ENCODE data around the gene EEF2KMT. TPM values are rescaled to one million over a fixed set of nuclear protein-coding genes. Genes with fewer than 3 reads are reported as not detected.
A peak's percentile ranks its signal among the peaks of the same experiment; 100 is the strongest.
"Not testable (repeated sequence)": the region's sequence is repeated elsewhere in the genome, so short reads cannot be mapped to it uniquely, and the experiment has no call there.

The EEF2KMT gene
- total RNA-seq, 3 donors from 2014 or later (not counting 1 experiment from before 2014, with no cell fraction given): 3.0 to 4.7 (median 3.7) TPM

DNA sequence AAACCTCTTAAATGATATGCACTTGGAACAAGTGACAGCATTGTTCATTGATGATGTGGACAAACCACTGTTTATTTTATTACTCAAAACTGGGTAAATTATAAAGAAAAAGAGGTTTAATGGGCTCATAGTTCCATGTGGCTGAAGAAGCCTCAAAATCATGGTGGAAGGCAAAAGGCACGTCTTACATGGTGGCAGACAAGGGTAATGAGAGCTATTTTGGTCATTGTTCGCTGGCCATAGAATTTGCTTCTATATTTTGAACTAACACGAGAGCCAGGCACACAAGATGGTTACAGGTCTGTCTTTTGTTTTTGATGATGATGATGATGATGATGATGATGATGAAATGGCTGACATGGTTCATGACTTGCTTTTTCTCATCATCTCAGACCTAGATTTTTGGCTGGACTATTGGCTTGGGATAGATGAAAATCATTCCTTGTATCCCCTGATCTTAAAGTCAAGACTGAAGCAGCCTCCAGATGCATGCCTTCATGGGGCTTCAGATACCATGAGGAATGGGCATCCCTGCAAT lies 33.9 kb upstream of the EEF2KMT start:
- H3K36me3 Mint-ChIP-seq; H3K9me3 Mint-ChIP-seq; H3K27me3 ChIP-seq (ENCODE audit: control insufficient read depth, insufficient read depth, low read length); H3K27ac ChIP-seq (ENCODE audit: low read length); H3K27ac Mint-ChIP-seq; H3K36me3 ChIP-seq (ENCODE audit: control insufficient read depth, insufficient read depth, low read length); intact Hi-C loops (cut with micrococcal nuclease); H3K4me1 Mint-ChIP-seq; H3K4me3 Mint-ChIP-seq; H3K9me3 ChIP-seq (ENCODE audit: control insufficient read depth, insufficient read depth, low read length); H3K4me1 ChIP-seq (ENCODE audit: control insufficient read depth, insufficient read depth, low read length); ATAC-seq; H3K4me3 ChIP-seq (ENCODE audit: low read length); DNase-seq: not testable (repeated sequence)
- WGBS (ENCODE audit: insufficient coverage): no CpG with 5 or more reads among the region's 3 CpGs
- peaks cover 12 to 38% of the 10 kb centered on the region in 2 donors for H3K27me3 Mint-ChIP-seq (ENCODE audit: low read depth in 2 of 2)

DNA sequence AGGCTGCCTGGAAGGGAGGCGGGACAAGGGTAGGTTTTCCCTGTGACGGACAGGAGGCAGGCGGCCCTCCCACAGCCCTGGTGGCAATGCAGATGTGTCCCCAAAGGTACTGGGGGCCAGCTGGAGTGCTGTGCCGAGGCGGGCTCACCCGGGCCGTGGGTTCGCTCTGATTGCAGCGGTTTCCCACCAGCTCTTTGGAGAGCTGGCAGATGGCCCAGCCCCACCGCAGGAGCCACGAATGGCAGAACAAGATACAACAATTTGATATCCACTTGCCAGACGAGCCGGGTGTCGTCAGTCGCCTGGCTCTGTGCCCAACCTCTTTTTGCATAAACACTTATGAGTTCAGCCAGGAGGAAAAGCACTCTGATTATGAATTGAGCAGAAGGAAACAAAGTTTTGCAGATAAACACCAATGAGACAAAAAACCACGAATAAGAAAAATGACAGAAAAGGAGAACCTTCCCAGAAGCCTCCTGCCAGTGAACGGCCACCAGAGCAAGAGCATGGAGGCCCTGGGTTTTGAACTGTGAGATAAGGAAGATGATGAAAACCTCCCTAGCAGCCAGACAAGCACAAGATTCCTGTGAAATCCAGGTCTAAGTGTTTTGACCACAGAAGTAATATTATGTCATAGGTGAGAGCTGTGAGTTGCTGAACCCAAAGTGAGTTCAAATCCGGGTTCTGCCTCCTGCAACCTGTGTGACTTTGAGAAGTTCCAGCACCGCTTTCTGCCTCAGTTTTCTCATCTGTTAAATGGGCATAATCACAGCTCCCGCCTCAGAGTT lies 19.9 kb upstream of the EEF2KMT start:
- H3K27me3 ChIP-seq (ENCODE audit: control insufficient read depth, insufficient read depth, low read length); H3K36me3 ChIP-seq (ENCODE audit: control insufficient read depth, insufficient read depth, low read length); H3K27ac ChIP-seq (ENCODE audit: low read length); H3K27ac Mint-ChIP-seq; intact Hi-C loops (cut with micrococcal nuclease); H3K9me3 Mint-ChIP-seq; H3K4me3 Mint-ChIP-seq; H3K36me3 Mint-ChIP-seq; H3K9me3 ChIP-seq (ENCODE audit: control insufficient read depth, insufficient read depth, low read length); H3K4me1 ChIP-seq (ENCODE audit: control insufficient read depth, insufficient read depth, low read length); H3K4me3 ChIP-seq (ENCODE audit: low read length): not testable (repeated sequence)
- ATAC-seq (peak in 1 of 3 donors; percentile 33), DNase-seq (peak in 1 of 2 donors; percentile 77)
- Mint-ChIP-seq H3K4me1 (peaks cover 7 to 12% of the 10 kb centered on the region in 2 donors), H3K27me3 (ENCODE audit: low read depth in 2 of 2) (peaks cover 30 to 38% of the 10 kb centered on the region in 2 donors)
- 13% methylated on average over 16 of the region's 20 CpGs for WGBS (ENCODE audit: insufficient coverage)

DNA sequence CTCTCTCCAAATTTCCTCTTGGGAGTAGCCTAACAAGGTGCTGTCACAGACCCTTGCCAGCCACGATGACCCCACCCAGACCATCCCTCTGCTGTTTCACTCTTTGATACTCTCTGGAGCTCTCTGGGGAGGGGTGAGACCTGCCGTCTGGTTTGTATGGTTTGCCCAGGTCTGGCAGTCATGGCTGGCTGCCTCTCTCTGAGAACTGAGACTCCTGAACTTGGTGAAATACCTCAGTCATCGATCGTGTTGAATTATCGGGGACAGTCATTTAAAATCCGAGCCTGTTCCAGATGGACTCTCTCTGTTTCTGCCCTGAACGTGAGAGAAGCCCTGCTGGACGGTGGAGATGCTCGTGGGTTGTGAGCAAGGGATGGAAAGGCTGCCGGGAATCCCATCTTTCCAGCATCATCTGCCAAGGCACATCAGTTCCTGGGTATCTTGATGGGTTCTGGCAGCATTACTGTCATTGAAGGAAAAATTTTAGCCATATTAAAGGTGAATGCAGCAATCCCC lies 19.2 kb upstream of the EEF2KMT start:
- H3K27me3 Mint-ChIP-seq (ENCODE audit: low read depth in 2 of 2): peaks cover 30 to 38% of the 10 kb centered on the region in 2 donors
- H3K4me3 Mint-ChIP-seq; H3K4me3 ChIP-seq (ENCODE audit: low read length); H3K9me3 ChIP-seq (ENCODE audit: control insufficient read depth, insufficient read depth, low read length); H3K36me3 ChIP-seq (ENCODE audit: control insufficient read depth, insufficient read depth, low read length); H3K9me3 Mint-ChIP-seq; H3K27ac ChIP-seq (ENCODE audit: low read length); H3K36me3 Mint-ChIP-seq; H3K4me1 ChIP-seq (ENCODE audit: control insufficient read depth, insufficient read depth, low read length); intact Hi-C loops (cut with micrococcal nuclease); H3K27me3 ChIP-seq (ENCODE audit: control insufficient read depth, insufficient read depth, low read length); ATAC-seq; DNase-seq; H3K27ac Mint-ChIP-seq: not testable (repeated sequence)
- WGBS (ENCODE audit: insufficient coverage): 64% methylated on average over 9 of the region's 10 CpGs
- peaks cover 7 to 12% of the 10 kb centered on the region in 2 donors for H3K4me1 Mint-ChIP-seq

DNA sequence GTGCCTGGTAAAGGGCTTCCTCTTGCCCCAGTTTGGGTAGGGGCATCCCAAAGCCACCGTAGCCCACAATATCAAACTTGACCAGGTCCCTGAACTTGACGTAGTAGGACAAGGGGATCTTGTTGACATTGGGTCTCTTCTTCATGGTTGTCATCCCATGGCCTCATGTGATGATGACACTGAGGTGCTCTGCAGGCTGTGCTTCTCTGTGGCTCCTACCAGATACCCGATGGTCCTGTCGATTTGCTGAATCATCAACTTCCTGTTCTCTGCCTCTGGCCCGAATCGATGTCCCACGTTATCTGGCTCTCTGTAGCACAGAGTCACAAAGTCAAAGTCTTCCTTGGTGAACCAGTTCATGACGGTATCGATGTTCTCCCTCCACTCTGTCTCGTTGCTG lies 13.3 kb upstream of the EEF2KMT start:
- H3K36me3 Mint-ChIP-seq; H3K4me3 ChIP-seq (ENCODE audit: low read length); H3K9me3 Mint-ChIP-seq; H3K4me1 ChIP-seq (ENCODE audit: control insufficient read depth, insufficient read depth, low read length); H3K36me3 ChIP-seq (ENCODE audit: control insufficient read depth, insufficient read depth, low read length); H3K4me3 Mint-ChIP-seq; H3K4me1 Mint-ChIP-seq; intact Hi-C loops (cut with micrococcal nuclease); ATAC-seq; H3K27ac Mint-ChIP-seq; DNase-seq; H3K27me3 ChIP-seq (ENCODE audit: control insufficient read depth, insufficient read depth, low read length); H3K9me3 ChIP-seq (ENCODE audit: control insufficient read depth, insufficient read depth, low read length); H3K27ac ChIP-seq (ENCODE audit: low read length): not testable (repeated sequence)
- H3K27me3 Mint-ChIP-seq (ENCODE audit: low read depth in 2 of 2): peaks cover 11 to 15% of the 10 kb centered on the region in 2 donors
- WGBS (ENCODE audit: insufficient coverage): 69% methylated on average over 7 of the region's 10 CpGs

DNA sequence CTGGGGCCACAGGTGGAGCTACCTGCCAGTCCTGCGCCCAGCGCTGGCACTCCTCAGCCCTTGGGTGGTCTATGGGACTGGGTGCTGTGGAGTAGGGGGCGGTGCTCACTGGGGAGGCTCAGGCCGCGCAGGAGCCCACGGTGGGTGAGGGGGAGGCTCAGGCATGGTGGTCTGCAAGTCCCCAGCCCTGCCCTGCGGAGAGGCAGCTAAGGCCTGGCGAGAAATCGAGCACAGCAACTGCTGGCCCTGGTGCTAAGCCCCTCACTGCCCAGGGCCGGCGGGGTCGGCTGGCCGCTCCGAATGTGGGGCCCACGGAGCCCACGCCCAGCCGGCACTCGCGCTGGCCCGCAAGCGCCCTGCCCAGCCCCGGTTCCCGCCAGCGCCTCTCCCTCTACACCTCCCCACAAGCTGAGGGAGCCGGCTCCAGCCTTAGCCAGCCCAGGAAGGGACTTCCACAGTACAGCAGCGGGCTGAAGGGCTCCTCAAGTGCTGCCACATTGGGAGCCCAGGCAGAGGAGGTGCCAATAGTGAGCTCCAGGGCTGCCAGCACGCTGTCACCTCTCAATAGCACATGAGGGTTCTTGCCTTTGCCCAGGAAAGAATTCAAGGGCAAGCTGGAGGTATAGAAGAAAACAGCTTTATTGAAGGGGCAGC lies 11.0 kb upstream of the EEF2KMT start:
- H3K4me3 Mint-ChIP-seq: no peak overlapping the region
- no peak overlapping the region for H3K27ac Mint-ChIP-seq
- ATAC-seq (no peak), DNase-seq (no peak)
- 94% methylated on average over 27 of the region's 27 CpGs for WGBS (ENCODE audit: insufficient coverage)
- H3K36me3 ChIP-seq (ENCODE audit: control insufficient read depth, insufficient read depth, low read length): no peaks in the 10 kb centered on the region
- H3K27ac ChIP-seq (ENCODE audit: low read length): no peak overlapping the region
- peaks cover 10 to 11% of the 10 kb centered on the region in 2 donors for H3K27me3 Mint-ChIP-seq (ENCODE audit: low read depth in 2 of 2)
- H3K4me3 ChIP-seq (ENCODE audit: low read length): no peak overlapping the region
- intact Hi-C loops (cut with micrococcal nuclease): no loop called here
- H3K4me1 Mint-ChIP-seq: no peaks in the 10 kb centered on the region
- no peaks in the 10 kb centered on the region for H3K27me3 ChIP-seq (ENCODE audit: control insufficient read depth, insufficient read depth, low read length)
- no peaks in the 10 kb centered on the region for H3K4me1 ChIP-seq (ENCODE audit: control insufficient read depth, insufficient read depth, low read length)
- TF ChIP-seq, protein P1, sequence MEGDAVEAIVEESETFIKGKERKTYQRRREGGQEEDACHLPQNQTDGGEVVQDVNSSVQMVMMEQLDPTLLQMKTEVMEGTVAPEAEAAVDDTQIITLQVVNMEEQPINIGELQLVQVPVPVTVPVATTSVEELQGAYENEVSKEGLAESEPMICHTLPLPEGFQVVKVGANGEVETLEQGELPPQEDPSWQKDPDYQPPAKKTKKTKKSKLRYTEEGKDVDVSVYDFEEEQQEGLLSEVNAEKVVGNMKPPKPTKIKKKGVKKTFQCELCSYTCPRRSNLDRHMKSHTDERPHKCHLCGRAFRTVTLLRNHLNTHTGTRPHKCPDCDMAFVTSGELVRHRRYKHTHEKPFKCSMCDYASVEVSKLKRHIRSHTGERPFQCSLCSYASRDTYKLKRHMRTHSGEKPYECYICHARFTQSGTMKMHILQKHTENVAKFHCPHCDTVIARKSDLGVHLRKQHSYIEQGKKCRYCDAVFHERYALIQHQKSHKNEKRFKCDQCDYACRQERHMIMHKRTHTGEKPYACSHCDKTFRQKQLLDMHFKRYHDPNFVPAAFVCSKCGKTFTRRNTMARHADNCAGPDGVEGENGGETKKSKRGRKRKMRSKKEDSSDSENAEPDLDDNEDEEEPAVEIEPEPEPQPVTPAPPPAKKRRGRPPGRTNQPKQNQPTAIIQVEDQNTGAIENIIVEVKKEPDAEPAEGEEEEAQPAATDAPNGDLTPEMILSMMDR (IDR thresholded peaks at IDR 0.05): no peak
- H3K9me3 Mint-ChIP-seq: no peaks in the 10 kb centered on the region
- H3K9me3 ChIP-seq (ENCODE audit: control insufficient read depth, insufficient read depth, low read length): no peaks in the 10 kb centered on the region
- H3K36me3 Mint-ChIP-seq: no peaks in the 10 kb centered on the region

DNA sequence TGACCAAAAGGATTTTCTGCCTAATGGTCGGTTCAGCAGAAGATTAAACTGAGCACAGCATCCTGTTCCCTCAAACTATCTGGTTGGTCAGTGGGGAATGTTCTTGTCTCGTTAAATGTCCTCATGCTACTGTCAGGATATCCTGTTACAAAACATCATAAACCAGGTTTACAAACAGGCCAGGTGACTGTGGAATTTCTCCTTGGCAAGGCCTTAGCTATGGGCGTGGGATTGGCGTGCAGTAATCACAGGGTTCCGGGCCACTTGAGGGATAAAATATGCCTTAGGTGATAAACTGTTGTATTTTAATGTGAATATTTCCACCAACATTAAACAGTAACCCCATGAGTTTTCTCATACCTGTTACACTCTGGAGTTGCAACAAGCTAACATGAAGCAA lies 7.4 kb upstream of the EEF2KMT start:
- intact Hi-C loops (cut with micrococcal nuclease); H3K4me1 ChIP-seq (ENCODE audit: control insufficient read depth, insufficient read depth, low read length); H3K4me3 Mint-ChIP-seq; H3K4me3 ChIP-seq (ENCODE audit: low read length); H3K36me3 ChIP-seq (ENCODE audit: control insufficient read depth, insufficient read depth, low read length); H3K9me3 Mint-ChIP-seq; H3K4me1 Mint-ChIP-seq; H3K27ac ChIP-seq (ENCODE audit: low read length); H3K9me3 ChIP-seq (ENCODE audit: control insufficient read depth, insufficient read depth, low read length); DNase-seq; H3K27ac Mint-ChIP-seq; H3K27me3 ChIP-seq (ENCODE audit: control insufficient read depth, insufficient read depth, low read length); H3K36me3 Mint-ChIP-seq; H3K27me3 Mint-ChIP-seq (ENCODE audit: low read depth in 2 of 2); ATAC-seq: not testable (repeated sequence)
- no CpG with 5 or more reads among the region's 5 CpGs for WGBS (ENCODE audit: insufficient coverage)
